GM21367 (cell line): Measurements from ENCODE around the gene MAPK14.
"Not testable (repeated sequence)": the region's sequence is repeated elsewhere in the genome, so short reads cannot be mapped to it uniquely, and the experiment has no call there.

ENCODE experiments used
- ATAC-seq: cut with Tn5 transposase; IDR thresholded peaks from one replicate; pipeline ENCODE4 v1.9.1; 2021; ENCODE audit not compliant: unreplicated experiment

MAPK14 gene

DNA sequence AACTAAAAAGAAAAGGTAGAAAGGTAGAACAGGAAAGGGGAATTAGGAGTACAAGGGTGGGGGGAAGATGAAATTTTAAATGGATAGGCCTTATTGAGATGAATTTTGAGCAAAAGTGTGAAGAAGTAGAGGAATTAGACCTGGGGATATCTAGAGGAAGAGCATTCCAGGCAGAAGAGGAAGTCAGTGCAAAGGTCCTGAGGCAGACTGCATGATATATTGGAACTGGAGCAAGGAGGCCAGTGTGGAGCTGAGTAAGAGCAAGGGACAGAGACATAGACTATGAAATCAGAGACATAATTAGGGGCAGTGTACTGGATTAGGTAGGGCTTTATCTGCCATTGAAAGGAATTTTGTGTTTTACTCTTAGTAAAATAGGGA is 40.4 kb downstream of the MAPK14 start:
- ATAC-seq, result no peak

DNA sequence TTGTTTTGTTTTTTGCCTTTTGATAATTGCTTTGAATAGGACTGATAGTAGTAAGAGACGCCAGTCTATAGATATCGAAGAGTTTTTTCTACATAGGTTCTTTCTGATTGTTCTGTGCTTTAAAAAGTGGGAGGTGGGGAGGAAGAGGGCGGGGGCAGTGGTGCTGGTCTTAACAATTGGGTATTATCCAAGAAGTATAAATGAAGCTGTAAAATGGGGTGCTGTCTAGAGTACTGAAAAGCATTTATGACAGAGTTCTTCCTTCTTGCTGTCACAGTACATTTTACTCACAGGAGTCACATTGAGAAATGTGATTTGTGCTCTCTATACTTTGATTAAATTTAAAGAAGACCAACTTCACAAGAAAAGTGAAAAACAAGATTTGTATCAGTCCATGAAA is 41.0 kb downstream of the MAPK14 start:
- no peak for ATAC-seq

DNA sequence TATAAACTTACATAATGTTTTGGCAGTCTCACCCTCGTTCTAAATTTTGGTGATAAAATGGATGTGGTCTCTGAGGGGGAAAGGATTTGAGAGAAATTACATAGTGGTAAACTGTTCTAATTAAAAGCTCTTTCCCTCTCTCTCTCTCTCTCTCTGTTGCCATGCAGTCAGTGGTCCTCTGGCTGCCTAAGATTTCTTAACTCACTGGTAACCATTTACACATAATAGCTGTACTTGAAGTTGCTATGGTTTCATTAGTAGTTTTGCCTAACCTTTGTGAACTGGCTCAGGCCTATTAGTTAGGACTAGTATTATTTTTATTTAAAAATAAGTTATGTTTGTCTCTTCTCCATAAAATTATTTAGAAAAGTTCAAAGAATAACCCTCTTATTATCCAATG is 42.0 kb downstream of the MAPK14 start:
- ATAC-seq, result no peak

DNA sequence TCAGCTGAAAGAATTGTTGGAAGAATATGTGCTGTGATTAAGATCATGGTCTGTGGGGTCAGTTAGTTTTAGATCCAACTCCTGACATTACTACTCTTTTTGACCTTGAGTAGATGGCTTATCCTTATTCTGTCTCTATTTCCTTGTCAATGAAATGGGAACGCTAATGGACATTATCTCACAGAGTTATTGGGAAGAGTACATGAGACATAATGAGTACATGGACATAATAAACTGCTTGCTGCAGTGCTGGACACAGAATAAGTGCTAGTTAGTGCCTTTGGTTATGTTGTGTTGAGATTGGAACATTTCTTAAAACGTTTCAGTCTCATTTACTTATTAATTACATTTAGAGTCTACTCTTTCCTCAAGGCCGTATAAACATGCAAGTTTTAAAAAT is 42.6 kb downstream of the MAPK14 start:
- ATAC-seq, result no peak

DNA sequence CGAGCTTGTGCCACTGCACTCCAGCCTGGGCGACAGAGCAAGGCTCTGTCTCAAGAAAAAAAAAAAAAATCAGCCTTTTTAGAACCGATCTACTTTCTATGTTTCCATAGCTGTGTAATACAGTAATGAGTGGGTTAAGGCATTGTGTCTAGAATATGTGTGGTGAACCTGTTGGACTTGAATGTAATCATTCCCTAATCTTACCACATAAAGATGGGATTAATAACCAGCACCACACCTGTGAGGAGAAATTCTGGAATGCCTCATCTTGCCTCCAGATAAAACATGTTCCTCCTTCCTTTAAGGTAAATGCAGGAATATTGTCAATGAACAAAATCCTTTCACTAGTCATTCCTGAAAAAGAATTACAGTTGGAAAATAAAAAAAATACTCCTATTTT is 43.7 kb downstream of the MAPK14 start:
- ATAC-seq, result no peak

DNA sequence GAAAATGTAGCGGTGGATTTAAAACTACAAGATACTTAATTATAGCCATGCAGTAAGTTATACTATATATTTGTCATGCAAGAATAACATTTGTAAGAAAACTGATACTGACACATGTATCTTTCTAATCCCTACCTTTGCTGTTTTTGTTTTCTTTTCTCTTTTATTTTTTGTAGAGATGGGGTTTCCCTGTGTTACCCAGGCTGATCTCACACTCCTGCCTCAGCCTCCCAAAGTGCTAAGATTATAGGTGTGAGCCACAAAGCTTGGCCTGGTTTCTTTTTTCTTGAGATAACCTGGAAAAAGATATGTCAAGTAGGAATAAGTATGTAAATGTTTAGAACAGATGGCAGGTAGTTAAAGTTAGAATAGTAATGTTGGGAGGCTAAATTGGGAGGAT is 44.1 kb downstream of the MAPK14 start:
- no peak for ATAC-seq

DNA sequence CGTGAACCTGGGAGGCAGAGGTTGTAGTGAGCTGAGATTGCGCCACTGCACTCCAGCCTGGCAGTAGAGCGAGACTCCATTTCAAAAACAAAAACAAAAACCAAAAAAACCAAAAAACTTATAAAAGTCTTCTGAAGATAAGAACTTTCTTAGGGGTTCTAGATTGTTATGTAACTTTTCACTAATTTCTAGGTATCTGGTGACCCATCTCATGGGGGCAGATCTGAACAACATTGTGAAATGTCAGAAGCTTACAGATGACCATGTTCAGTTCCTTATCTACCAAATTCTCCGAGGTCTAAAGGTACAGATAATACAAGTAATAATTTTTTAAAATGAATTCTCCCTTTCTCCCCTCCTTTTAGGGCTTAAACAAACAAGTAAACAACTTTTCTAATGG is 45.1 kb downstream of the MAPK14 start:
- ATAC-seq, result no peak

DNA sequence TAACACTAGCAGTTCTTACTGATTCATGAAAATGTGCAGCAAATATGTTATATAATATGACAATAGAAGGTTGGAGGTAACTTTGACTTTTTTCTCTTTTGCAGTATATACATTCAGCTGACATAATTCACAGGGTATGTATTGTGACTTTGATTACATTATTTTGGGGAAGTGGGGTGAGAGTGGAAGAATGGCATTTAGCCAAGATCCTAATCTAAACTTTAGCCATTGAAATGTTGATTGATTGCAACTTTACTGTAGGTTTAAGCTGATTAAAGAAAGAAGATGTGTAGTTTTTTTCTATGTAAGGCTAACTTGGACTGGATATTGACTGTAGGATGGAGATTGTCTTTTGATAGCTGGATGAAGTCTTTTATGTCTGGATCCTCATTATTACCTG is 46.0 kb downstream of the MAPK14 start:
- ATAC-seq, result no peak

DNA sequence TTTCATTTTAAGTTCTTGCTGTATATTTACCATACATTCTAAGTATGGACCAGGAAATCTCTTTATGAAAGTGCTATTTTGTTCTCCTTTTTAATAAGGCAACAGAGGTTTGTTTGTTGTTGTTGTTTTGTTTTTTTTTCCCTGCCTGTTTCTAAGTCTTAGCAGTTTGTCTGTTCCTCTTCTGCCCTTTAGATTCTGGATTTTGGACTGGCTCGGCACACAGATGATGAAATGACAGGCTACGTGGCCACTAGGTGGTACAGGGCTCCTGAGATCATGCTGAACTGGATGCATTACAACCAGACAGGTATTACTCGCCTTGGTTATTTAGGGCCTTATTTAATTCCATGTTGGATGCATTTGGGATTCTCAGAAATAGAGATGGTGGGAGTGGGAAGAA is 48.0 kb downstream of the MAPK14 start:
- no peak for ATAC-seq

DNA sequence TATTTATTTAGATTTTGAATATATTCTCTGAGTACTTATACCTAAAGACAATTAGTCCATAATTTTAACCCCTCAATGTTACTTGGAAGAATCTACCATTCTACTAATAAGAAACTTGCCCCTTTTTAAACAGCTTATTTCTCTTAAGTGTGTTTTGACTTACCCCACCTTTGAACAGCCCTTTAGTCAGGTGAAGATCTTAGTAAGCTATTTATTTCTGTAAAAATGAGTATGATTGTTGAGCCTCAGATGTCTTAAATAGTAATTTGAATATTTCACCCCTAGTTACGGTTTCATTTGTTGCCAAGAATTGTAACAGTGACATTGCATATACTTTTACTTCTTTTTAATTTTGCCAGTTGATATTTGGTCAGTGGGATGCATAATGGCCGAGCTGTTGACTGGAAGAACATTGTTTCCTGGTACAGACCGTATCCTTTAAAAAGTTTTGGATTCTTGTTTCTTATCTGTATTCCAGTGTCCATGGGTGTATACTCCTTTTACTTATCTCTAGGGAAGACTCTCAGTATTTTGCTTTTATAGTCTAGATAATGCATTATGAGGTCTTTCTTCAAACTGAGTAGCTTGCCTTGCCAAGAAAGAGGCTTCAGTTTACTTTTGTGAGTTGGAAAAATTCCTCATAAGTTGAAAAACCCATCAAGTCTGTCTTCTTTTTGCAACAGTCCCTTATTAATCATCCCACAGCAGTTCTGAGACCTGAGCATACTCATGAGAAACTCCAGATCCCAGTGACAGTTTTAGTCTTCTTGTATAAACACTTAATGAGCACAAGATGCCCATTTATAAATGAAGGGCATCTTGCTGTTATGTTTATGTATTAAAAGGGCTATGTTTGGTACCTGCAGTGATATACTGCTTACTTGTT is 48.8 kb downstream of the MAPK14 start:
- ATAC-seq, result no peak

DNA sequence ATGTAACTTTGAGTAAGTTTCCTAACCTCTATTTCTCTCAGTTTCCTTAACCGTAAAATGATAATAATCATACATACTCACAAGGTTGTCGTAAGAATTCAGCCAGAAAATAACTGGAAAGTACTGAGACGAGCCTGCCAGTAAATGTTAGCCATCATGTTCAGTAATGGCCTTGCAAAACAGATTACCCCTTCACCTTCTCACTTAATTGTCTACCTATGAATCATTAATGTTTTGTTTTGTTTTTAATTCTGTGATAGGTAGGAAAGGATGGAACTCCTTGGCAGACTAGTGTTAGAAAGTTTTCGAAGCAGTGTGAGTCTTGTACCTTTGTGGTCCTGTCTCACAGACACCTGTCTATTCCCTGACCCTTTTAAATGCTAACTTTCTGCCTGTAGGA is 50.6 kb downstream of the MAPK14 start:
- ATAC-seq, result no peak

DNA sequence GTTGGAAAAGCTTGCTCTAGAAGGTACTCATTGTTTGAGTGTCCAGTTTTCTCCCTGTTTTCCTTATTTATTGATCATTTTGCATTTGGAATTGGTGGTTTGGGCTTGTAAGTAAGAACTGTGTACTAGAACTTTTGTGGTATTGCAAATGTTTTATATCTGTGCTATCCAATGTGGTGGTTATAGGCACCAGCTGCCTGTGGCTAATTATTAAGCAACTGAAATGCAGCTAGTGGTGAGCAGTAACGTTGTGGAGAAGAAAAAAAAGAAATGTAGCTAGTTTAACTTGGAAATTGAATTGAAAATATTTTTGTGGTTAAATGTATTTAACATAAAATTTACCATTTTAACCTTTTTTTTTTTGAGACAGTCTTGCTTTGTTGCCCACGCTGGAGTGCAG is 52.0 kb downstream of the MAPK14 start:
- ATAC-seq, result no peak

DNA sequence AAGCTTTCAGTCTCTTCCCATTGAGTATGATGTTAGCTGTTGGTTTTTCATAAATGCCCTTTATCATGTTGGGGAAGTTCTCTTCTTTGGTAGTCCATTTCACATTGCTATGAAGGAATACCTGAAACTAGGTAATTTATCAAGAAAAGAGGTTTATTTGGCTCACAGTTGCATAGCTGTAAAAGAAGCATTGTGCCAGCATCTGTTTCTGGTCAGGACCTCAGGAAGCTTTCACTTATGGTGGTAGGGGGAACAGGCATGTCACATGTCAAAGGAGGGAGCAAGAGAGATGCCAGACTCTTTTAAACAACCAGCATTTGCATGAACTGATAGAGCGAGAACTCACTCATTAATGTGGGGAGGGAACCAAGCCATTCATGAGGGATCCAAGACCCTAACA is 54.7 kb downstream of the MAPK14 start:
- no peak for ATAC-seq

DNA sequence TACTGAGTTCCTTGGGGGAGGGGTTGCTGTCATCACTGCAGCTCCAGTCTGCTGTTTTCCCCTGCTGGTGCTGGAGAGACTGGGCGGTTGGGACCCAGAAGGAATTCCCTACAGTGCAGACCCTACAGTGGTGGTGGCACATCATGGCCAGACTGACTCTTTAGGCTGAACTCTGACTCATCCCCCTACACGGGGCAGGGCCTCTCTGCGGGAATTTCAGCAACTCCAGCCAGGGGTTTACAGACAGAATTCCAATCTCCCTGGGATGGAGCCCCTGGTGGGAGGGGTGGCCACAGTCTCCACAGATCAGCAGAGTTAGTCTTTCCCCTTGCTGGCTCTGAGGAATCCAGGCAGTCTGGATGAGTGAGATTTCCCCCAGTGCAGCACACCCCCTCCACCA is 55.8 kb downstream of the MAPK14 start:
- no peak for ATAC-seq

DNA sequence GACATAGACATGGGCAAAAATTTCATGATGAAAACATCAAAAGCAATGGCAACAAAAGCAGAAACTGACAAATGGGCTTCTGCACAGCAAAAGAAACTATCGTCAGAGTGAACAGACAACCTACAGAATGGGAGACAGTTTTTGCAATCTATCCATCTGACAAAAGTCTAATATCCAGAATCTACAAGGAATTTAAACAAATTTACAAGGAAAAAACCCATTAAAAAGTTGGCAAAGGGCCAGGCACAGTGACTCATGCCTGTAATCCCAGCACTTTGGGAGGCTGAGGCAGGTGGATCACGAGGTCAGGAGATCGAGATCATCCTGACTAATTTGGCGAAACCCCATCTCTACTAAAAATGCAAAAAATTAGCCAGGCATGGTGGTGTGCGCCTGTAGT is 60.6 kb downstream of the MAPK14 start:
- ATAC-seq, result not testable (repeated sequence)

DNA sequence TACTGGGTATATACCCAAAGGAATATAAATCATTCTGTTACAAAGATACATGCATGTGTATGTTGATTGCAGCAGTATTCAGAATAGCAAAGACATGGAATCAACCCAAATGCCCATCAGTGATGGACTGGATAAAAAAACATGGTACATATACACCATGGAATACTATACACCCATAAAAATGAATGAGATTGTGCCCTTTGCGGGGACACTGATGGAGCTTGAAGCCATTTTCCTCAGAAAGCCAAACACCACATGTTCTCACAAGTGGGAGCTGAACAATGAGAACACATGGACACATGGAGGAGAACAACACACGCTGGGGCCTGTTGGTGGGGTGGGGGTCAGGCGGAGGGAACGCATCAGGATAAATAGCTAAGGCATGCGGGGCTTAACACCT is 61.4 kb downstream of the MAPK14 start:
- no peak for ATAC-seq

DNA sequence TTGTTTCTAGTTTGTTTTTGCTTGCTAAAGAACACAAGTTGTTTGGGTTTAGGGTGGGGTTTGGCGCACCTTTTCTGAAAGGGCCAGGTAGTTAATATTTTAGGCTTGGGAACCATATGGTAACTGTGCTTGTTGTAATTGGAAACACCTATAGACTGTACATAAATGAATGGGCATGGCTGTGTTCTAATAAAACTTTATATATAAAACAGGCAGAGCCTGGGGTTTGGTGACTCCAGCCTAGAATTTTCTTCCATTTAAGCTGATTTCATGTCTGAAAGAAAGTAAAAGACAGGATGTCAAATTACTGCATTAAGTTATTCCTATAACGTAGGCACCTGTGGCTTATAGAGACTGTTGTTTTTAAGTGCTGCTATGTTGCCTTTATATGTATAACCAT is 66.6 kb downstream of the MAPK14 start:
- no peak for ATAC-seq

DNA sequence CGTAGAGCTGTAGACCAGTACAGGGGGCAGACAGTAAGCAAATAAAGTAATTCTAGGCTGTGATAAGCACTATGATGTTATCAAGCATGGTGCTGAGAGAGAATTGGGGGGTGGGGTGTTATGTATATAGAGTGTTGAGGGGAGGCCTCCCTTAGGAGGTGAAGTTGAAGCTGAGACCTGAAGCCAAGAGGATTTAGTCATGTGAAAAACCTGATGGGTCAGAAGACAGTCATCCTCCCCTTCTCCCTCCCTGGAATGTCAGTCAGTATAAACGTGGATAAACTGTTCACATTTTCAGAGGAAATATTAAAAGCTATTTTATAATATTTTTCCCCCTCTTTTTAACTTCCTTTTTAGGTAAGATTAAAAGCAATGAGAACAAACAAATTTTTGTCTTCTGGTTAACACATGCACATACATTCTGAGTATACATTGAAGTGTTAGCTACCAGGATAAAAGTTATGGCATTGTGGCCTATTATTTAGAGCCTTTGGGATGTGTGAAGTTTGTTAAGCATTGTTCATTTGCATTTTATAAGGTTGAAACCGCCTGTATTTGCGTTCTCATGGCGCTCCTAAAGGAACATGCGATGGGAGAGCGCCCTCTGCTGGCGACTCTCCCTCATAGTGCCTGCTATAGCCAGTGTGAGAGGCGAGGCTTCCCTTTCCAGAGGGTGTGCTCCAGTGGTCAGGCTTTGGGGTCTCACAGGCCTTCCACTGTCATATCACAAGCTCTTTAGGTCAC is 67.3 kb downstream of the MAPK14 start:
- ATAC-seq, result no peak

DNA sequence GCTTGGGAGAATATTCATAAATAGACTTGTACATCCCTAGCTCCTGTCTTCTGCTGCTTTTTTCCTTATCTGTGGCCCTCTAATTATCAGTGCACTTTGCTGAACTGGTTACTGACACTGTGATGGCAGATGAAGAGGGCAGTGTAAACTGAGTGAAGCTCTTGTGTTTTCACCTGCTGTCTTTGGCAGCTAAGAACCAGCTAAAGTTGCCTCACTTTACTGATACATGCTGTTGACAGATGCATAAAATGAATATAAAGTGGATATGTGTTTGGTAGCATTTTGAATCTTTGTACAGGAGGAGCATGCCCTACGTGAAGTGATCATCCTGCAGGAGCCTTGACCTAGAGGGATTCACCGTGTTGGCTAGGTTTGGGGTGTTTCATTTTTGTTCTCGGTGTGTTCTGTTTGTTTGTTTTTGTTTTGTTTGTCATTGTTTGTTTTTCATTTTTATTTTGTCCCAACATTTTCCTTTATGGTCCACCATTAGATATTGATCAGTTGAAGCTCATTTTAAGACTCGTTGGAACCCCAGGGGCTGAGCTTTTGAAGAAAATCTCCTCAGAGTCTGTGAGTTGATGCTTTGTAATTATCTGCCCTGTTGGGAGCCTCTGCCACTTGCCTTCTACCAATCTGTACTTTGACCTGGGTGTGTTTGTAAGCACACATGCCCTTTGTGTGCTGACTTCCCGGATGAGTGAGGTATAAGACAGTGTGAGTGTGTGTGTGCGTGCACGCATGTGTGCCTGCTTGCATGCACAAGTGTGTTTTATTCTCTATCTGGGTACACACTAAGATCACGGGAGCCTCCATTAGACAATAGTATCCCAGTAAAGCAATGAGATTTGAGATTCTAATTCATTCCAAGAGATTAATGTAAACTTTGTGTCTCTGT is 68.1 kb downstream of the MAPK14 start:
- no peak for ATAC-seq

DNA sequence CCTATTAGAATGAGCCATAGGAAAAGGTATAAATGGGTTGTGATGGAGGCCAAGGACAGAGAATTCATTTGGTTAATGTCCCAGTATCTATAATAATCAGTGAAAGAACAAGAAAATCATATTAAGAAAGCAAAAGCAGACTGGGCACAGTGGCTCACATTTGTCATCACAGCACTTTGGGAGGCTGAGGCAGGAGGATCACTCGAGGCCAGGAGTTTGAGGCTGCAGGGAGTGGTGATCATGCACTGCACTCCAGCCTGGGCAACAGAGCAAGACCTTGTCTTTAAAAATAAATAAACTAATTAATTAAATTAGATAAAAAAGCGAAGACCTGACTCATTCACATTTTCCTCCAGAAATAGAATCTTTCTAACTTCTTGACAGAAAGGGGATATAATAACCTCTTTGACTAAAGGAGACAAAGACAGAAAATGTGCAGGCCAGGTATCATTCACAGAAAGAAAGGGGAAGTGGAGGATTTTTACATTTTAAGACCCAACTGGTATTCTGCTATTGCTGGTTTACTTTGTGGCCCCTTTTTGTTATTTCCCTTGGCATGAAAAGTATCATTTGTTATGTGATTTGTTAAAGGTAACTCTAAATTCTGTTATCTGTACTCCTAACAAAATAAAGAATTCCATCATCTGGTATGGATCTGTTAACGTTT is 70.8 kb downstream of the MAPK14 start:
- ATAC-seq, result no peak
